Thymus (tissue), 11 donors: Measurements from ENCODE around the gene PPIL1. TPM values are rescaled to one million over a fixed set of nuclear protein-coding genes. Genes with fewer than 3 reads are reported as not detected.

Source experiments
- DNase-seq, 9 donors: peaks; one replicate each; pipeline ENCODE4 v3.0.0-alpha.2; 2013; ENCODE audit warnings: low spot score in 9 of 9, low read depth in 6 of 9, missing footprints in 1 of 9
- H3K27ac ChIP-seq, 2 donors: one replicate each; pipeline ENCODE4 v1.5.1; 2013; ENCODE audit warnings: control low read depth in 1 of 2, low read depth in 1 of 2, low read length in 1 of 2, mild to moderate bottlenecking in 1 of 2, moderate library complexity in 1 of 2
- H3K27me3 ChIP-seq, 2 donors: one replicate each; pipeline ENCODE4 v1.5.1; 2013; ENCODE audit warnings: low read length in 1 of 2; ENCODE audit not compliant: control insufficient read depth in 2 of 2, insufficient read depth in 1 of 2
- H3K36me3 ChIP-seq, 2 donors: one replicate each; pipeline ENCODE4 v1.5.1; 2013; ENCODE audit warnings: low read length in 1 of 2, mild to moderate bottlenecking in 1 of 2, moderate library complexity in 1 of 2; ENCODE audit not compliant: control insufficient read depth in 2 of 2, insufficient read depth in 2 of 2
- H3K4me1 ChIP-seq, 2 donors: one replicate each; pipeline ENCODE4 v1.5.1; 2013; ENCODE audit warnings: low read length in 2 of 2; ENCODE audit not compliant: control insufficient read depth in 2 of 2, insufficient read depth in 2 of 2
- H3K4me3 ChIP-seq, 2 donors: one replicate each; pipeline ENCODE4 v1.5.1; 2013; ENCODE audit warnings: low read length in 2 of 2, control low read depth in 1 of 2, mild to moderate bottlenecking in 1 of 2
- H3K9me3 ChIP-seq, 2 donors: one replicate each; pipeline ENCODE4 v1.5.1; 2013; ENCODE audit warnings: low read length in 1 of 2, mild to moderate bottlenecking in 1 of 2; ENCODE audit not compliant: control insufficient read depth in 2 of 2, insufficient read depth in 1 of 2
- WGBS: extraction: QIAGEN DNeasy Blood & Tissue Kit; methylation state at CpG from one replicate; pipeline ENCODE4 v1.1.7; 2013; 5-methylcytosine and 5-hydroxymethylcytosine counted together
- polyA plus RNA-seq: library from polyadenylated mRNA; stranded (reverse); fragments of 200-250 nt; gene quantifications from one replicate; pipeline ENCODE4 v1.2.3, GENCODE V29; 2013
- total RNA-seq: library from RNA; stranded (reverse); fragments of 120-200 nt; gene quantifications from one replicate; pipeline ENCODE4 v1.2.4, GENCODE V29; 2013
- donor health status: healthy.

PPIL1 gene
- total and polyA plus RNA-seq, 2 donors: 22.5 to 29.8 TPM

GRCh38 chr6:36863670-36864540, 10.7 kb downstream of the PPIL1 start:
- no peak overlapping the region for H3K4me3 ChIP-seq
- WGBS: 96% methylated on average over 12 of the region's 12 CpGs
- peaks cover 25 to 70% of the 10 kb centered on the region in 2 donors for H3K36me3 ChIP-seq

DNA sequence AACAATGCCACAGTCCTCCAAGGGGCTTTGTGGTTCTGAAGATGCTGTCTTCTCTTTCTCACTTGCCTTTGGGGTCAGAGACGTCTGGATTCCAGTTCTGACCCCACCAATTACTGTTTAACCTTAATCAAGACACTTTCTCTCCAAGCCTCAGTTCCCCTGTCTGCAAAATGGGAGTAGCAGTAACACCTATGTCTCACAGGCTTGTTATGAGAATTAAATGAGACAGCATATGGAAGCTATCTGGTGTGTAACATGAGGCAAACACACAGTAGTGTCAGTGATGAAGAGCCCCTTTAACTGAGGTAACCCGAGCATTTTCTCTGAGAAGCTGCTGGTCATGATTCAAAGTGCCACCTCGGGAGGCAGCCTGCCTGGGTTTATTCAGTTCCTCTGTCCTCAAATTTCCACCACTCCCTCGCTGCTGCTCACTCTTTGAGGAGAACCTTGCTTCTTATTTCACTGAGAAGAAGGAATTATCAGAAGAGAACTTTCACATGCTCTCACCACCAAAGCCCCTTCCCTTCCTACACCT, 11.7 kb downstream of the PPIL1 start:
- H3K4me1 ChIP-seq: peaks cover 0 to 2% of the 10 kb centered on the region in 2 donors
- peaks cover 21 to 71% of the 10 kb centered on the region in 2 donors for H3K36me3 ChIP-seq
- 95% methylated on average over 4 of the region's 4 CpGs for WGBS
- H3K27ac ChIP-seq: no peak overlapping the region
- DNase-seq: no peak
- no peak overlapping the region for H3K4me3 ChIP-seq
- H3K27me3 ChIP-seq: no peaks in the 10 kb centered on the region
- no peaks in the 10 kb centered on the region for H3K9me3 ChIP-seq

More at GRCh38 chr6:36863670-36864540, 10.7 kb downstream of the PPIL1 start:
- no peak for DNase-seq
- Histone ChIP-seq H3K4me1 (peaks cover 0 to 2% of the 10 kb centered on the region in 2 donors), H3K27ac (no peak overlapping the region), H3K27me3 (no peaks in the 10 kb centered on the region), H3K9me3 (no peaks in the 10 kb centered on the region)

DNA sequence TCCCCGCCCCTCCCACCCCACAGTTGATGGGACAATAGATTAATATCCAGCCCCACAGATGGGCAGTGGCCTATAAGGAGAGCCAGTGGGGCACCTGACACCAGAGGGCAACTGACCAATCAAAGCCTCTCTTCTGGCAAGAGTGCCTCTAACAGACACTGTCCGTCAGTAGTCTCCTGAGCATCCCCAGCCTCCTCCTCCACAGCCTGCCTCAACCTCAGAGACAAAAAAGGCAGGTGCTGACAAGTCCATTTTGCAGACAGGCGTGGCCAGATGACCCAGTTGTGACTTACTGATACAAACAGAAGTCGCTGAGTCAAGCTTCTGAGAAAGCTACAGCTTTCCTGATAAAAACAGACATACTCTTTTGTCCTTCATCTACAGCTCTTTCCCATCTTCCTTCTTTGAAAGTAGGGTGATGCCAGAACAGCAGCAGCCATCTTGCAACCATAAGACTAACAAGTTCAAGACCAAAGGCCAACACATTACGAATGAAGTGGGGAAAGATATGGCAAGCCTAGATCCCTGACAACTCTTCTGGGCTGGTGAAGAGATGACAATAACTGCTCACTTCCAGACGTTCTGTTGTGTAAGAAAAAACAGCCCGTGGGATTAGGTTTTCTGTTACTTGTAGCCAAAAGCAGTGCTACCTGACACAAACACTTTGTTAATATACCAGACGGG, 12.3 kb downstream of the PPIL1 start:
- Histone ChIP-seq H3K27me3 (no peaks in the 10 kb centered on the region), H3K27ac (no peak overlapping the region), H3K36me3 (peaks cover 23 to 69% of the 10 kb centered on the region in 2 donors), H3K4me1 (peaks cover 0 to 2% of the 10 kb centered on the region in 2 donors), H3K4me3 (no peak overlapping the region), H3K9me3 (no peaks in the 10 kb centered on the region)
- 95% methylated on average over 8 of the region's 8 CpGs for WGBS
- no peak for DNase-seq

DNA sequence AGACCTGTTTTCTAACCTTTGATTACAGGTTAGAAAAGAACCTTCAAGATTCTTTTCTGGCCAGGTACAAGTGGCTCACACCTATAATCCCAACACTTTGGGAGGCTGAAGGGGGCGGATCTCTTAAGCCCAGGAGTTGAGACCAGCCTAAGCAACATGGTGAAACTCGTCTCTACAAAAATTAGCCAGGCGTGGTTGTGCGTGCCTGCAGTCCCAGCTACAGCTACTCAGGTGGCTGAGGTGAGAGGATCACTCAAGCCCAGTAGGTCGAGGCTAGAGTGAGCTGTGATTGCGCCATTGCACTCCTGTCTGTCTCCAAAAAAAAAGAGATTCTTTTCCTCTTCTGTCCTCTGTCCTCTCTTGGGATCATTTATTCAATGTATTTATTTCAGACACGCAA, 14.5 kb downstream of the PPIL1 start:
- DNase-seq: no peak
- peaks cover 29 to 75% of the 10 kb centered on the region in 2 donors for H3K36me3 ChIP-seq
- no peaks in the 10 kb centered on the region for H3K9me3 ChIP-seq
- H3K4me1 ChIP-seq: no peaks in the 10 kb centered on the region
- WGBS: 97% methylated on average over 7 of the region's 7 CpGs
- no peak overlapping the region for H3K27ac ChIP-seq
- H3K27me3 ChIP-seq: no peaks in the 10 kb centered on the region
- no peak overlapping the region for H3K4me3 ChIP-seq

- no peak for DNase-seq
- no peak overlapping the region for H3K27ac ChIP-seq
- H3K27me3 ChIP-seq: no peaks in the 10 kb centered on the region
- H3K4me3 ChIP-seq: no peak overlapping the region
- peaks cover 26 to 75% of the 10 kb centered on the region in 2 donors for H3K36me3 ChIP-seq
- no peaks in the 10 kb centered on the region for H3K4me1 ChIP-seq
- H3K9me3 ChIP-seq: no peaks in the 10 kb centered on the region
- WGBS: 96% methylated on average over 6 of the region's 6 CpGs
These were observed 16.1 kb downstream of the PPIL1 start for GRCh38 chr6:36858407-36858981.

DNA sequence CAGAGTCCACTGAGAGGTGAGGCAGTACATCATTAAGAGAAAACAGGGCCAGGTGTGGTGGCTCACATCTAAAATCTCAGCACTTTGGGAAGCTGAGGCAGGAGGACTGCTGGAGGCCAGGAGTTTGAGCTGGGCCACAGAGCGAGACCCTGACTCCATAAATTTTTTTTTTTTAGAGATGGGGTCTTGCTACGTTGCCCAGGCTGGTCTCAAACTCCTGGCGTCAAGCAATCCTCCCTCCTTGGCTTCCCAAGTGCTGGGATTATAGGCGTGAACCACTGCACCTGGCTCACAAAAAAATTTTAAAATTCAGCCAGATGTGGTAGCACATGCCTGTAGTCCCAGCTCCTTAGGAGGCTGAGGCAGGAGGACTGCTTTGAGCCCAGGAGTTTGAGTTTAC, 17.3 kb downstream of the PPIL1 start:
- WGBS: 97% methylated on average over 4 of the region's 4 CpGs
- no peaks in the 10 kb centered on the region for H3K27me3 ChIP-seq
- H3K27ac ChIP-seq: no peak overlapping the region
- no peaks in the 10 kb centered on the region for H3K9me3 ChIP-seq
- H3K36me3 ChIP-seq: peaks cover 27 to 75% of the 10 kb centered on the region in 2 donors
- DNase-seq: no peak
- H3K4me1 ChIP-seq: peaks cover 0 to 3% of the 10 kb centered on the region in 2 donors
- H3K4me3 ChIP-seq: no peak overlapping the region

DNA sequence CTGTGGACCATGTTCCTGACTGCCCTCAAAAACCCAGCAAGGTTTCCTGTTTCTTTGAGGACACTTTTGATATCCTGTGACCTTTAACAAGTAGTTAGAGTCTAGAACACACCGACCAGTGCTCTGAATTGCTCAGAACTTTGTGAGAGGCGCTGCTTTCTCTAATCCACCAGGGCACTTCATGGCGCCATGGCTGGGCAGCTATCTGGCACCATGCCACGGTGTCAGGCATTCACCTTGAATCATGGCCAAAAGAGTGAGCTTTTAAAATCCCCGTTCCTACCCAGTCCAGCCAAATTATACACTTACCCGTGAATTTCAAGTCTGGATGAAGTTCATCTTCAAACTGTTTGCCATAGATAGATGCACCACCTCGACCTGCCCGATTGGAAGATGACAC, 18.3 kb downstream of the PPIL1 start:
- no peaks in the 10 kb centered on the region for H3K9me3 ChIP-seq
- no peak for DNase-seq
- H3K27ac ChIP-seq: no peak overlapping the region
- WGBS: 98% methylated on average over 8 of the region's 8 CpGs
- H3K27me3 ChIP-seq: no peaks in the 10 kb centered on the region
- no peak overlapping the region for H3K4me3 ChIP-seq
- H3K36me3 ChIP-seq: peaks cover 21 to 70% of the 10 kb centered on the region in 2 donors
- H3K4me1 ChIP-seq: peaks cover 0 to 3% of the 10 kb centered on the region in 2 donors

GRCh38 chr6:36855750-36856149, 18.9 kb downstream of the PPIL1 start:
- 98% methylated on average over 10 of the region's 10 CpGs for WGBS
- Histone ChIP-seq H3K27me3 (no peaks in the 10 kb centered on the region), H3K36me3 (peaks cover 21 to 66% of the 10 kb centered on the region in 2 donors), H3K4me3 (no peak overlapping the region), H3K4me1 (peaks cover 0 to 3% of the 10 kb centered on the region in 2 donors), H3K9me3 (peaks cover 2 to 4% of the 10 kb centered on the region in 2 donors), H3K27ac (no peak overlapping the region)
- DNase-seq: no peak
